Tibial artery (tissue), 4 donors: Measurements from ENCODE around the gene SUCLA2.

ENCODE experiments used
- DNase-seq, 2 donors: peaks; one replicate each; pipeline ENCODE4 v3.0.0-alpha.2; 2019
- H3K27ac ChIP-seq, 2 donors: fragments of 200-600 bp; sonication (generic) in 1 of 2; 1 replicate in 1 of 2; 2 replicates in 1 of 2; pipeline ENCODE4 v1.5.1; 2018 to 2019; ENCODE audit warnings: mild to moderate bottlenecking in 1 of 2
- H3K27me3 ChIP-seq, 2 donors: fragments of 200-600 bp; sonication (generic) in 1 of 2; one replicate each; pipeline versions ENCODE4 v1.5.1 to v1.6.0; 2016 to 2019
- H3K36me3 ChIP-seq, 3 donors: fragments of 200-600 bp; sonication (generic) in 2 of 3; one replicate each; pipeline ENCODE4 v1.5.1; 2016 to 2019; ENCODE audit warnings: mild to moderate bottlenecking in 2 of 3
- H3K4me1 ChIP-seq, 4 donors: fragments of 200-600 bp; sonication (generic) in 2 of 4; 1 replicate in 3 of 4; 2 replicates in 1 of 4; pipeline ENCODE4 v1.5.1; 2016 to 2019
- H3K4me3 ChIP-seq, 2 donors: fragments of 200-600 bp; sonication (generic) in 1 of 2; 1 replicate in 1 of 2; 2 replicates in 1 of 2; pipeline ENCODE4 v1.5.1; 2018 to 2019; ENCODE audit warnings: mild to moderate bottlenecking in 2 of 2
- H3K9me3 ChIP-seq, 3 donors: fragments of 200-600 bp; sonication (generic) in 1 of 3; one replicate each; pipeline ENCODE4 v1.5.1; 2016 to 2019
- intact Hi-C: fragments of 100-400 bp; cut with DNase I; formaldehyde crosslinking; loops from one replicate; pipeline ENCODE4 v1.15.0; 2023; ENCODE audit warnings: low total_unique reads
- TF ChIP-seq, protein P1 (sequence below), 2 experiments: fragments of 200-600 bp in 1 of 2; fragments of 450-650 bp in 1 of 2; IDR thresholded peaks; one replicate each; pipeline ENCODE4 v1.5.1; 2017 to 2019; ENCODE audit warnings: antibody characterized with exemption in 2 of 2, mild to moderate bottlenecking in 1 of 2, moderate library complexity in 1 of 2

Gene SUCLA2

GRCh38 chr13:47991859-47992258 lies 9.2 kb downstream of the SUCLA2 start:
- DNase-seq, result no peak
- peaks cover 9 to 32% (median 20%) of the 10 kb centered on the region in 3 donors for H3K36me3 ChIP-seq
- TF ChIP-seq, protein P1, sequence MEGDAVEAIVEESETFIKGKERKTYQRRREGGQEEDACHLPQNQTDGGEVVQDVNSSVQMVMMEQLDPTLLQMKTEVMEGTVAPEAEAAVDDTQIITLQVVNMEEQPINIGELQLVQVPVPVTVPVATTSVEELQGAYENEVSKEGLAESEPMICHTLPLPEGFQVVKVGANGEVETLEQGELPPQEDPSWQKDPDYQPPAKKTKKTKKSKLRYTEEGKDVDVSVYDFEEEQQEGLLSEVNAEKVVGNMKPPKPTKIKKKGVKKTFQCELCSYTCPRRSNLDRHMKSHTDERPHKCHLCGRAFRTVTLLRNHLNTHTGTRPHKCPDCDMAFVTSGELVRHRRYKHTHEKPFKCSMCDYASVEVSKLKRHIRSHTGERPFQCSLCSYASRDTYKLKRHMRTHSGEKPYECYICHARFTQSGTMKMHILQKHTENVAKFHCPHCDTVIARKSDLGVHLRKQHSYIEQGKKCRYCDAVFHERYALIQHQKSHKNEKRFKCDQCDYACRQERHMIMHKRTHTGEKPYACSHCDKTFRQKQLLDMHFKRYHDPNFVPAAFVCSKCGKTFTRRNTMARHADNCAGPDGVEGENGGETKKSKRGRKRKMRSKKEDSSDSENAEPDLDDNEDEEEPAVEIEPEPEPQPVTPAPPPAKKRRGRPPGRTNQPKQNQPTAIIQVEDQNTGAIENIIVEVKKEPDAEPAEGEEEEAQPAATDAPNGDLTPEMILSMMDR (IDR thresholded peaks at IDR 0.05), result no peak
- intact Hi-C loops, result no loop called here
- no peak overlapping the region for H3K27ac ChIP-seq
- no peaks in the 10 kb centered on the region for H3K4me1 ChIP-seq
- no peaks in the 10 kb centered on the region for H3K9me3 ChIP-seq
- no peaks in the 10 kb centered on the region for H3K27me3 ChIP-seq
- H3K4me3 ChIP-seq, result no peak overlapping the region

- intact Hi-C loops, result no loop called here
- H3K9me3 ChIP-seq, result no peaks in the 10 kb centered on the region
- DNase-seq, result no peak
- no peaks in the 10 kb centered on the region for H3K27me3 ChIP-seq
- no peak overlapping the region for H3K27ac ChIP-seq
- TF ChIP-seq, protein P1 (IDR thresholded peaks at IDR 0.05), result no peak
- H3K4me1 ChIP-seq, result no peaks in the 10 kb centered on the region
- H3K4me3 ChIP-seq, result no peak overlapping the region
- H3K36me3 ChIP-seq, result peaks cover 16 to 41% (median 27%) of the 10 kb centered on the region in 3 donors
Observed at GRCh38 chr13:47990920-47991466, 10.1 kb downstream of the SUCLA2 start.

DNA sequence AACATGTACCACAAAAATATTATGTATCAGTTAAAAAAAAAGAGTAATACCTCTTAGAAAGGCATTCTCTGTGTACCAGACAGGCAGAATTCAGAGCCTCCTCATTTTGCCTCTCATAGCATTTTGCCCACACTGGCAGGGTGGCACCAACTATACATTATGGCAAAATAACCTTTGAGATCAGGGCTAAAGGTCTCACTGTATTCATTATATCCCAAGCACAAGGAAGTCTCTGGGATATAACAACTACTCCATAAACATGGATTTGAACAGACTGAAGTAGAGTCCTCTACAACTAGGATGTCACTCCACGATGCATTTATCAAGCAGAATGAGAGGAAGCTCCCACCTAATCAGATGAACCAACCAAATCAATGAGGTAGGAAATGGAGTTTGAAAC lies 10.6 kb downstream of the SUCLA2 start:
- TF ChIP-seq, protein P1 (IDR thresholded peaks at IDR 0.05), result no peak
- DNase-seq, result no peak
- Histone ChIP-seq H3K4me3 (no peak overlapping the region), H3K9me3 (no peaks in the 10 kb centered on the region), H3K4me1 (no peaks in the 10 kb centered on the region), H3K27ac (no peak overlapping the region), H3K27me3 (no peaks in the 10 kb centered on the region), H3K36me3 (peaks cover 21 to 47% (median 27%) of the 10 kb centered on the region in 3 donors)
- intact Hi-C loops, result no loop called here

DNA sequence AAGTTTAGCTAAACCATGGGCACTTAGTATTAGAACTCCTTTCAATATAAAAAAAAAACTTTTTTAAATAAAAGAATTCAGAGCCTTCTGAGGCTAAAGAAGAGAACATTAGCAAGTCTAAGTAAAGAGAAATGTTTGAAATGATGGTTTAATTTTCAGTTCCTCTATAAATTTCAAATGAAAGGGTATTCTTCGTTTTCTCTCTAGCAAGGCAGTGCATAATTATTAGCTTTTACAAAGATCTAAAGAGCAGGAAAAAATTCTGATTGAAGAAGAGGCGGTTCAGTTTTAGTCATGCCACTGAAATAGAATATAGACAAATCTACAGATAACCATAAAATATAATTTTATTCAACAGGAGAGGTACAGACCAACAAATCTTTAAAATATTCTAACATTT lies 18.0 kb downstream of the SUCLA2 start:
- Histone ChIP-seq H3K9me3 (no peaks in the 10 kb centered on the region), H3K4me3 (no peak overlapping the region), H3K4me1 (no peaks in the 10 kb centered on the region), H3K27me3 (no peaks in the 10 kb centered on the region), H3K27ac (no peak overlapping the region), H3K36me3 (peaks cover 22 to 43% (median 25%) of the 10 kb centered on the region in 3 donors)
- intact Hi-C loops, result no loop called here
- DNase-seq, result no peak
- TF ChIP-seq, protein P1 (IDR thresholded peaks at IDR 0.05), result no peak

- no peaks in the 10 kb centered on the region for H3K27me3 ChIP-seq
- H3K36me3 ChIP-seq, result peaks cover 12 to 34% (median 25%) of the 10 kb centered on the region in 3 donors
- no peaks in the 10 kb centered on the region for H3K4me1 ChIP-seq
- H3K4me3 ChIP-seq, result no peak overlapping the region
- no peak for DNase-seq
- H3K27ac ChIP-seq, result no peak overlapping the region
- intact Hi-C loops, result no loop called here
- peaks cover 0 to 6% (median 0%) of the 10 kb centered on the region in 3 donors for H3K9me3 ChIP-seq
- TF ChIP-seq, protein P1 (IDR thresholded peaks at IDR 0.05), result no peak
Observed at GRCh38 chr13:47976325-47976724, 24.7 kb downstream of the SUCLA2 start.

DNA sequence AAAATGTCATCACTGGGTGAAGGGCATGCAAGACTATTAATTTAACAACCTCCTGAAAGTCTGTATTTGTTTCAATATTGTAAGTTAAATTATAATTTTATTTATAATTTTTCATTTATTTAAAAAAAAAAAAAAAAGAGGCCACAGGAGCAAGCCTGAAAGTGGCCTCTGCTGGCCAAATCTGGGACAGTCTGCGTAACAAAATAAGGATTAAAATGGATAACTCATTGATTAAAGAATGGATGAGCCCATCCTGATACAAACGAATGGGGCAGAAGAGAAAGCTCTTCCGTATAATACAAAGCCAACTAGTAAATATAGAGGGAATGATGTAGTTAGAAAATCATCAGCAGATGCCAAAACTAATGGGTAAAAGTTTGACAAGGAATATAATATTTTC lies 36.2 kb downstream of the SUCLA2 start:
- DNase-seq, result no peak
- H3K9me3 ChIP-seq, result no peaks in the 10 kb centered on the region
- H3K4me1 ChIP-seq, result no peaks in the 10 kb centered on the region
- peaks cover 45 to 60% (median 51%) of the 10 kb centered on the region in 3 donors for H3K36me3 ChIP-seq
- no peak overlapping the region for H3K27ac ChIP-seq
- intact Hi-C loops, result no loop called here
- no peak overlapping the region for H3K4me3 ChIP-seq
- H3K27me3 ChIP-seq, result no peaks in the 10 kb centered on the region
- TF ChIP-seq, protein P1 (IDR thresholded peaks at IDR 0.05), result no peak
